ENCODE results near the gene ARHGEF6.

- TF ChIP-seq CTCF (IDR thresholded peaks at IDR 0.05; ENCODE audit: poor library complexity, severe bottlenecking) = no peak
- TF ChIP-seq TAF1 (IDR thresholded peaks at IDR 0.05; ENCODE audit: low read depth) = no peak
Measured at GRCh38 chrX:136806891-136807410, 26.2 kb upstream of the ARHGEF6 start.
